ENCODE measurements around the gene S100A9.
A peak's percentile ranks its signal among the peaks of the same experiment; 100 is the strongest.

Gene S100A9

GRCh38 chr1:153375511-153375910 is 17.9 kb downstream of the S100A9 start, which contains the start of gene S100A12:
S100A12 (minus strand) TSS chr1:153375621; CDS start chr1:153374592, 1,029 bp downstream.
- H3K27me3 ChIP-seq (replicated peaks in 2 of 5; ENCODE audit: control insufficient read depth in 4 of 5, insufficient read depth in 5 of 5, low read length in 4 of 5) = peaks cover 0 to 2% (median 0%) of the 10 kb centered on the region in 5 experiments
- peak in 2 of 3 donors; percentile 44 to 58 for DNase-seq
- no peaks in the 10 kb centered on the region for H3K36me3 ChIP-seq (ENCODE audit: control insufficient read depth in 4 of 4, insufficient read depth in 4 of 4, low read length in 3 of 4)
- no peak within 1 kb of the TSS for H3K4me3 ChIP-seq (ENCODE audit: control insufficient read depth in 1 of 7, extremely low read depth in 1 of 7, insufficient read depth in 4 of 7, low read depth in 2 of 7, low read length in 6 of 7)
- ChIA-PET POLR2A (no interaction called here), CTCF (interaction anchor here (1.0 to 1.5 kb wide), 3 partner anchors 21 to 28 kb away, joined by 3 to 9 read pairs (median 3); no protein-coding TSS in a partner anchor)
- peaks cover 0 to under 1% (median 0%) of the 10 kb centered on the region in 5 experiments for H3K9me3 ChIP-seq (ENCODE audit: control extremely low read depth in 1 of 5, control insufficient read depth in 4 of 5, insufficient read depth in 2 of 5, low read depth in 1 of 5, low read length in 4 of 5)
- peaks cover 0 to 4% (median 0%) of the 10 kb centered on the region in 4 experiments for H3K4me1 ChIP-seq (ENCODE audit: control extremely low read depth in 1 of 4, control insufficient read depth in 4 of 4, insufficient read depth in 4 of 4, low read length in 3 of 4)
- 100% methylated on average over 1 of the region's 1 CpG for WGBS (ENCODE audit: insufficient coverage)
- no peak within 1 kb of the TSS for H3K27ac ChIP-seq (ENCODE audit: insufficient read depth in 1 of 2, low read depth in 1 of 2, low read length in 2 of 2, poor library complexity in 1 of 2, severe bottlenecking in 2 of 2)

- no peaks in the 10 kb centered on the region for H3K36me3 ChIP-seq (ENCODE audit: control insufficient read depth in 4 of 4, insufficient read depth in 4 of 4, low read length in 3 of 4)
- H3K4me1 ChIP-seq (ENCODE audit: control extremely low read depth in 1 of 4, control insufficient read depth in 4 of 4, insufficient read depth in 4 of 4, low read length in 3 of 4) = peaks cover 0 to 4% (median 0%) of the 10 kb centered on the region in 4 experiments
- POLR2A ChIA-PET = interaction anchor here (0.9 kb wide), 1 partner anchor 35 kb away, joined by 3 read pairs; no protein-coding TSS in a partner anchor
- DNase-seq = no peak
- 99% methylated on average over 8 of the region's 10 CpGs for WGBS (ENCODE audit: insufficient coverage)
- H3K9me3 ChIP-seq (ENCODE audit: control extremely low read depth in 1 of 5, control insufficient read depth in 4 of 5, insufficient read depth in 2 of 5, low read depth in 1 of 5, low read length in 4 of 5) = peaks cover 0 to 7% (median 2%) of the 10 kb centered on the region in 5 experiments
- CTCF ChIA-PET = no interaction called here
- peaks cover 0 to 3% (median 0%) of the 10 kb centered on the region in 5 experiments for H3K27me3 ChIP-seq (replicated peaks in 2 of 5; ENCODE audit: control insufficient read depth in 4 of 5, insufficient read depth in 5 of 5, low read length in 4 of 5)
- H3K27ac ChIP-seq (ENCODE audit: insufficient read depth in 1 of 2, low read depth in 1 of 2, low read length in 2 of 2, poor library complexity in 1 of 2, severe bottlenecking in 2 of 2) = no peak overlapping the region
- H3K4me3 ChIP-seq (ENCODE audit: control insufficient read depth in 1 of 7, extremely low read depth in 1 of 7, insufficient read depth in 4 of 7, low read depth in 2 of 7, low read length in 6 of 7) = no peak overlapping the region
These were observed 21.9 kb downstream of the S100A9 start for GRCh38 chr1:153379591-153379990.

- H3K27me3 ChIP-seq (replicated peaks in 2 of 5; ENCODE audit: control insufficient read depth in 4 of 5, insufficient read depth in 5 of 5, low read length in 4 of 5) = peaks cover 0 to 3% (median 0%) of the 10 kb centered on the region in 5 experiments
- ChIA-PET CTCF (no interaction called here), POLR2A (no interaction called here)
- DNase-seq = no peak
- H3K9me3 ChIP-seq (ENCODE audit: control extremely low read depth in 1 of 5, control insufficient read depth in 4 of 5, insufficient read depth in 2 of 5, low read depth in 1 of 5, low read length in 4 of 5) = peaks cover 0 to 7% (median 2%) of the 10 kb centered on the region in 5 experiments
- H3K4me3 ChIP-seq (ENCODE audit: control insufficient read depth in 1 of 7, extremely low read depth in 1 of 7, insufficient read depth in 4 of 7, low read depth in 2 of 7, low read length in 6 of 7) = no peak overlapping the region
- WGBS (ENCODE audit: insufficient coverage) = 98% methylated on average over 15 of the region's 23 CpGs
- no peaks in the 10 kb centered on the region for H3K36me3 ChIP-seq (ENCODE audit: control insufficient read depth in 4 of 4, insufficient read depth in 4 of 4, low read length in 3 of 4)
- H3K4me1 ChIP-seq (ENCODE audit: control extremely low read depth in 1 of 4, control insufficient read depth in 4 of 4, insufficient read depth in 4 of 4, low read length in 3 of 4) = peaks cover 0 to 10% (median 8%) of the 10 kb centered on the region in 4 experiments
- H3K27ac ChIP-seq (ENCODE audit: insufficient read depth in 1 of 2, low read depth in 1 of 2, low read length in 2 of 2, poor library complexity in 1 of 2, severe bottlenecking in 2 of 2) = no peak overlapping the region
These were observed 23.1 kb downstream of the S100A9 start for GRCh38 chr1:153380711-153381110.

- Histone ChIP-seq H3K27ac (ENCODE audit: insufficient read depth in 1 of 2, low read depth in 1 of 2, low read length in 2 of 2, poor library complexity in 1 of 2, severe bottlenecking in 2 of 2) (no peak overlapping the region), H3K36me3 (ENCODE audit: control insufficient read depth in 4 of 4, insufficient read depth in 4 of 4, low read length in 3 of 4) (no peaks in the 10 kb centered on the region), H3K4me1 (ENCODE audit: control extremely low read depth in 1 of 4, control insufficient read depth in 4 of 4, insufficient read depth in 4 of 4, low read length in 3 of 4) (peaks cover 11 to 42% (median 25%) of the 10 kb centered on the region in 4 experiments), H3K9me3 (ENCODE audit: control extremely low read depth in 1 of 5, control insufficient read depth in 4 of 5, insufficient read depth in 2 of 5, low read depth in 1 of 5, low read length in 4 of 5) (peaks cover 0 to 7% (median 2%) of the 10 kb centered on the region in 5 experiments), H3K4me3 (ENCODE audit: control insufficient read depth in 1 of 7, extremely low read depth in 1 of 7, insufficient read depth in 4 of 7, low read depth in 2 of 7, low read length in 6 of 7) (no peak overlapping the region), H3K27me3 (replicated peaks in 2 of 5; ENCODE audit: control insufficient read depth in 4 of 5, insufficient read depth in 5 of 5, low read length in 4 of 5) (peaks cover 0 to 2% (median 0%) of the 10 kb centered on the region in 5 experiments)
- no peak for DNase-seq
- 96% methylated on average over 4 of the region's 4 CpGs for WGBS (ENCODE audit: insufficient coverage)
- ChIA-PET POLR2A (interaction anchor here (0.9 kb wide), 1 partner anchor 8 kb away, joined by 3 read pairs; no protein-coding TSS in a partner anchor), CTCF (interaction anchor here (1.3 kb wide), 1 partner anchor 36 kb away, joined by 4 read pairs; the partner anchor contains the start of gene PGLYRP4)
These were observed 27.4 kb downstream of the S100A9 start for GRCh38 chr1:153384958-153385580.

- Histone ChIP-seq H3K9me3 (ENCODE audit: control extremely low read depth in 1 of 5, control insufficient read depth in 4 of 5, insufficient read depth in 2 of 5, low read depth in 1 of 5, low read length in 4 of 5) (peaks cover 0 to 6% (median 0%) of the 10 kb centered on the region in 5 experiments), H3K4me3 (ENCODE audit: control insufficient read depth in 1 of 7, extremely low read depth in 1 of 7, insufficient read depth in 4 of 7, low read depth in 2 of 7, low read length in 6 of 7) (peak overlapping the region in 1 of 7 experiments; percentile 0), H3K36me3 (ENCODE audit: control insufficient read depth in 4 of 4, insufficient read depth in 4 of 4, low read length in 3 of 4) (no peaks in the 10 kb centered on the region), H3K27ac (ENCODE audit: insufficient read depth in 1 of 2, low read depth in 1 of 2, low read length in 2 of 2, poor library complexity in 1 of 2, severe bottlenecking in 2 of 2) (peak overlapping the region in 1 of 2 experiments; percentile 18), H3K27me3 (replicated peaks in 2 of 5; ENCODE audit: control insufficient read depth in 4 of 5, insufficient read depth in 5 of 5, low read length in 4 of 5) (peaks cover 0 to 2% (median 0%) of the 10 kb centered on the region in 5 experiments), H3K4me1 (ENCODE audit: control extremely low read depth in 1 of 4, control insufficient read depth in 4 of 4, insufficient read depth in 4 of 4, low read length in 3 of 4) (peaks cover 11 to 56% (median 36%) of the 10 kb centered on the region in 4 experiments)
- ChIA-PET POLR2A (interaction anchor here (0.6 kb wide), 1 partner anchor 1312 kb away, joined by 3 read pairs; no protein-coding TSS in a partner anchor), CTCF (interaction anchor here (1.5 kb wide), 1 partner anchor 29 kb away, joined by 3 read pairs; the partner anchor contains the start of gene S100A9)
- 0% methylated on average over 5 of the region's 5 CpGs for WGBS (ENCODE audit: insufficient coverage)
- peak; percentile 76 to 92 (median 92) for DNase-seq
These were observed 28.8 kb downstream of the S100A9 start for GRCh38 chr1:153386500-153386901.

GRCh38 chr1:153387001-153387400 is 29.3 kb downstream of the S100A9 start:
- peaks cover 11 to 60% (median 36%) of the 10 kb centered on the region in 4 experiments for H3K4me1 ChIP-seq (ENCODE audit: control extremely low read depth in 1 of 4, control insufficient read depth in 4 of 4, insufficient read depth in 4 of 4, low read length in 3 of 4)
- POLR2A ChIA-PET = no interaction called here
- peaks cover 0 to 4% (median 0%) of the 10 kb centered on the region in 5 experiments for H3K9me3 ChIP-seq (ENCODE audit: control extremely low read depth in 1 of 5, control insufficient read depth in 4 of 5, insufficient read depth in 2 of 5, low read depth in 1 of 5, low read length in 4 of 5)
- peaks cover 0 to under 1% (median 0%) of the 10 kb centered on the region in 5 experiments for H3K27me3 ChIP-seq (replicated peaks in 2 of 5; ENCODE audit: control insufficient read depth in 4 of 5, insufficient read depth in 5 of 5, low read length in 4 of 5)
- H3K27ac ChIP-seq (ENCODE audit: insufficient read depth in 1 of 2, low read depth in 1 of 2, low read length in 2 of 2, poor library complexity in 1 of 2, severe bottlenecking in 2 of 2) = peak overlapping the region in 1 of 2 experiments; percentile 18
- H3K36me3 ChIP-seq (ENCODE audit: control insufficient read depth in 4 of 4, insufficient read depth in 4 of 4, low read length in 3 of 4) = no peaks in the 10 kb centered on the region
- H3K4me3 ChIP-seq (ENCODE audit: control insufficient read depth in 1 of 7, extremely low read depth in 1 of 7, insufficient read depth in 4 of 7, low read depth in 2 of 7, low read length in 6 of 7) = peak overlapping the region in 1 of 7 experiments; percentile 9
- 93% methylated on average over 3 of the region's 4 CpGs for WGBS (ENCODE audit: insufficient coverage)
- CTCF ChIA-PET = interaction anchor here (1.5 to 1.7 kb wide), 2 partner anchors 29 to 30 kb away, joined by 3 to 4 read pairs; partner anchors contain the start of gene S100A9
- DNase-seq = no peak
